Measurements from ENCODE around the gene PLCB1. TPM values are rescaled to one million over a fixed set of nuclear protein-coding genes. Genes with fewer than 3 reads are reported as not detected.
"Not testable (repeated sequence)": the region's sequence is repeated elsewhere in the genome, so short reads cannot be mapped to it uniquely, and the experiment has no call there.

PLCB1 gene
- total RNA-seq, 1 donor from 2014 or later, result 16.2 TPM

- Mint-ChIP-seq H3K36me3 (ENCODE audit: insufficient read depth) (no peaks in the 10 kb centered on the region), H3K9me3 (ENCODE audit: low read depth) (peaks cover 12% of the 10 kb centered on the region), H3K27ac (no peak overlapping the region), H3K4me1 (ENCODE audit: low read depth) (no peaks in the 10 kb centered on the region), H3K4me3 (ENCODE audit: low read depth) (no peak overlapping the region), H3K27me3 (no peaks in the 10 kb centered on the region)
- no peak for DNase-seq (ENCODE audit: low spot score, unreplicated experiment)
- no peak for TF ChIP-seq CTCF (IDR thresholded peaks at IDR 0.05; ENCODE audit: unreplicated experiment)
Observed at GRCh38 chr20:8837396-8837795, 705.3 kb downstream of the PLCB1 start.

GRCh38 chr20:8842525-8842924 lies 710.5 kb downstream of the PLCB1 start:
- Mint-ChIP-seq H3K27me3 (no peaks in the 10 kb centered on the region), H3K9me3 (ENCODE audit: low read depth) (peaks cover 4% of the 10 kb centered on the region), H3K4me1 (ENCODE audit: low read depth) (no peaks in the 10 kb centered on the region), H3K36me3 (ENCODE audit: insufficient read depth) (no peaks in the 10 kb centered on the region), H3K4me3 (ENCODE audit: low read depth) (no peak overlapping the region), H3K27ac (no peak overlapping the region)
- no peak for TF ChIP-seq CTCF (IDR thresholded peaks at IDR 0.05; ENCODE audit: unreplicated experiment)
- no peak for DNase-seq (ENCODE audit: low spot score, unreplicated experiment)

GRCh38 chr20:8844179-8844578 lies 712.1 kb downstream of the PLCB1 start:
- peaks cover 4% of the 10 kb centered on the region for H3K9me3 Mint-ChIP-seq (ENCODE audit: low read depth)
- no peak for TF ChIP-seq CTCF (IDR thresholded peaks at IDR 0.05; ENCODE audit: unreplicated experiment)
- no peaks in the 10 kb centered on the region for H3K4me1 Mint-ChIP-seq (ENCODE audit: low read depth)
- no peak overlapping the region for H3K27ac Mint-ChIP-seq
- no peak for DNase-seq (ENCODE audit: low spot score, unreplicated experiment)
- no peaks in the 10 kb centered on the region for H3K27me3 Mint-ChIP-seq
- no peak overlapping the region for H3K4me3 Mint-ChIP-seq (ENCODE audit: low read depth)
- no peaks in the 10 kb centered on the region for H3K36me3 Mint-ChIP-seq (ENCODE audit: insufficient read depth)

GRCh38 chr20:8849990-8850389 lies 717.9 kb downstream of the PLCB1 start:
- H3K27ac Mint-ChIP-seq, result no peak overlapping the region

GRCh38 chr20:8851446-8851845 lies 719.4 kb downstream of the PLCB1 start:
- no peak overlapping the region for H3K27ac Mint-ChIP-seq
- H3K36me3 Mint-ChIP-seq (ENCODE audit: insufficient read depth), result no peaks in the 10 kb centered on the region
- no peaks in the 10 kb centered on the region for H3K9me3 Mint-ChIP-seq (ENCODE audit: low read depth)
- no peak overlapping the region for H3K4me3 Mint-ChIP-seq (ENCODE audit: low read depth)
- TF ChIP-seq CTCF (IDR thresholded peaks at IDR 0.05; ENCODE audit: unreplicated experiment), result no peak
- H3K4me1 Mint-ChIP-seq (ENCODE audit: low read depth), result no peaks in the 10 kb centered on the region
- no peak for DNase-seq (ENCODE audit: low spot score, unreplicated experiment)
- H3K27me3 Mint-ChIP-seq, result no peaks in the 10 kb centered on the region

More at GRCh38 chr20:8849990-8850389, 717.9 kb downstream of the PLCB1 start:
- Mint-ChIP-seq H3K27me3 (no peaks in the 10 kb centered on the region), H3K4me3 (ENCODE audit: low read depth) (no peak overlapping the region), H3K9me3 (ENCODE audit: low read depth) (no peaks in the 10 kb centered on the region), H3K4me1 (ENCODE audit: low read depth) (no peaks in the 10 kb centered on the region), H3K36me3 (ENCODE audit: insufficient read depth) (no peaks in the 10 kb centered on the region)
- TF ChIP-seq CTCF (IDR thresholded peaks at IDR 0.05; ENCODE audit: unreplicated experiment), result no peak
- no peak for DNase-seq (ENCODE audit: low spot score, unreplicated experiment)

GRCh38 chr20:8851919-8852318 lies 719.9 kb downstream of the PLCB1 start:
- not testable (repeated sequence) for H3K9me3 Mint-ChIP-seq (ENCODE audit: low read depth); H3K4me3 Mint-ChIP-seq (ENCODE audit: low read depth); DNase-seq (ENCODE audit: low spot score, unreplicated experiment); H3K27ac Mint-ChIP-seq; H3K4me1 Mint-ChIP-seq (ENCODE audit: low read depth); H3K27me3 Mint-ChIP-seq; H3K36me3 Mint-ChIP-seq (ENCODE audit: insufficient read depth)

GRCh38 chr20:8853211-8853610 lies 721.1 kb downstream of the PLCB1 start:
- not testable (repeated sequence) for H3K27ac Mint-ChIP-seq; H3K4me3 Mint-ChIP-seq (ENCODE audit: low read depth); H3K4me1 Mint-ChIP-seq (ENCODE audit: low read depth); H3K9me3 Mint-ChIP-seq (ENCODE audit: low read depth); H3K36me3 Mint-ChIP-seq (ENCODE audit: insufficient read depth); DNase-seq (ENCODE audit: low spot score, unreplicated experiment); H3K27me3 Mint-ChIP-seq

Data from progenitor cell of endocrine pancreas (in vitro differentiated cells).